Measurements from ENCODE around the gene MESD.

DNA sequence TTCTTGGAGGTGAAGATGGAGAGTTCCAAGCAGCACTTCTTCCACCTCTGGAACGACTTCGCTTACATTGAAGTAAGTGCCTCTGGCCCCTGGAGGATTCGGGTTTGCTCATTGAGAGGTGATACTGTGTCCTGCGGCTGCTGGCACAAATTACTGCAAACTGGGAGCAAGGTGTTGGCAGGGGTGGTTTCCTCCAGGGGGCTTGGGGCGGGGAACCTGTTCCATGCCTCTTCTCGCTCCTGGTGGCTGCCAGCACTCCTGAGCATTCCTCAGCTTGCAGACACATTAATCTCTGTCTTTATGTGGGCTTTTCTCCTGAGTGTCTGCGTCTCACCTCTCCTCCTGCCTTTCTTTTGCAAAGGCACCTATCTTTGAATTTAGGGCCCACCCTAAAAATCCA is 47.4 kb downstream of the MESD start:
- TF ChIP-seq, protein P1, sequence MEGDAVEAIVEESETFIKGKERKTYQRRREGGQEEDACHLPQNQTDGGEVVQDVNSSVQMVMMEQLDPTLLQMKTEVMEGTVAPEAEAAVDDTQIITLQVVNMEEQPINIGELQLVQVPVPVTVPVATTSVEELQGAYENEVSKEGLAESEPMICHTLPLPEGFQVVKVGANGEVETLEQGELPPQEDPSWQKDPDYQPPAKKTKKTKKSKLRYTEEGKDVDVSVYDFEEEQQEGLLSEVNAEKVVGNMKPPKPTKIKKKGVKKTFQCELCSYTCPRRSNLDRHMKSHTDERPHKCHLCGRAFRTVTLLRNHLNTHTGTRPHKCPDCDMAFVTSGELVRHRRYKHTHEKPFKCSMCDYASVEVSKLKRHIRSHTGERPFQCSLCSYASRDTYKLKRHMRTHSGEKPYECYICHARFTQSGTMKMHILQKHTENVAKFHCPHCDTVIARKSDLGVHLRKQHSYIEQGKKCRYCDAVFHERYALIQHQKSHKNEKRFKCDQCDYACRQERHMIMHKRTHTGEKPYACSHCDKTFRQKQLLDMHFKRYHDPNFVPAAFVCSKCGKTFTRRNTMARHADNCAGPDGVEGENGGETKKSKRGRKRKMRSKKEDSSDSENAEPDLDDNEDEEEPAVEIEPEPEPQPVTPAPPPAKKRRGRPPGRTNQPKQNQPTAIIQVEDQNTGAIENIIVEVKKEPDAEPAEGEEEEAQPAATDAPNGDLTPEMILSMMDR (IDR thresholded peaks at IDR 0.05) = no peak
- TF ChIP-seq POLR2A (IDR thresholded peaks at IDR 0.05) = no peak
